ENCODE results near the gene SUN3.
A peak's percentile ranks its signal among the peaks of the same experiment; 100 is the strongest.

GRCh38 chr7:47944536-47945260 is 84.2 kb downstream of the SUN3 start:
- peak in 1 of 3 experiments; percentile 11 for TF ChIP-seq CTCF (IDR thresholded peaks at IDR 0.05)
- no peak for TF ChIP-seq POLR2A (IDR thresholded peaks at IDR 0.05)

Data from vagina (tissue), 2 donors.